ENCODE data around the gene PDE4B.

DNA sequence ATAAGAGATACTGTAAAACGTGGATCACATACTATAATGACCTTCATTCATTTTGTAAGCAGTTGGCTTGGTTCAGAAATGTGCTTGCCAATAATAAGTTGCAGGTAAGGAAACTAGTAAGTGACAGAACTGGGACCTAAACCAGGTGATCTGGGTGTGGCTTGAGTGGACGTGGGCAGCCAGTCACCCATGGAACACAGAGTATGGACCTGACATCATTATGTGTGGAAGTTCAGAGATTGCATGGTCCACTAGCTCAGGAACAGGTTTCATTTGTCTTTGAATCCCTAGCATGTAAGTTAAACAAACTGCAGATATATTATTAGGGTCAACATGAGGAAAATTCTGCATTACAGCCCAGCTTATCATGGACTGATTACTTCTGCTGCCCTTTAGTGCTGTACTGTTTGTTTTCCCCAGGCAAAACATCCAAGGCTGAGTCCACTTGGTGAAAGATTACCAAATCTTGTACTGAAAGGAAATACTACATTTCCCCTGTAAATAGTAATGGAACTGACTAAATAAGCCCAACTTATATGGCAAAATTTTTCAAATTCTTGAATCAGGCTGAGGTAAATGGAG is 414.0 kb downstream of the PDE4B start:
- no peak for TF ChIP-seq EP300 (IDR thresholded peaks at IDR 0.05)
- TF ChIP-seq, protein P1, sequence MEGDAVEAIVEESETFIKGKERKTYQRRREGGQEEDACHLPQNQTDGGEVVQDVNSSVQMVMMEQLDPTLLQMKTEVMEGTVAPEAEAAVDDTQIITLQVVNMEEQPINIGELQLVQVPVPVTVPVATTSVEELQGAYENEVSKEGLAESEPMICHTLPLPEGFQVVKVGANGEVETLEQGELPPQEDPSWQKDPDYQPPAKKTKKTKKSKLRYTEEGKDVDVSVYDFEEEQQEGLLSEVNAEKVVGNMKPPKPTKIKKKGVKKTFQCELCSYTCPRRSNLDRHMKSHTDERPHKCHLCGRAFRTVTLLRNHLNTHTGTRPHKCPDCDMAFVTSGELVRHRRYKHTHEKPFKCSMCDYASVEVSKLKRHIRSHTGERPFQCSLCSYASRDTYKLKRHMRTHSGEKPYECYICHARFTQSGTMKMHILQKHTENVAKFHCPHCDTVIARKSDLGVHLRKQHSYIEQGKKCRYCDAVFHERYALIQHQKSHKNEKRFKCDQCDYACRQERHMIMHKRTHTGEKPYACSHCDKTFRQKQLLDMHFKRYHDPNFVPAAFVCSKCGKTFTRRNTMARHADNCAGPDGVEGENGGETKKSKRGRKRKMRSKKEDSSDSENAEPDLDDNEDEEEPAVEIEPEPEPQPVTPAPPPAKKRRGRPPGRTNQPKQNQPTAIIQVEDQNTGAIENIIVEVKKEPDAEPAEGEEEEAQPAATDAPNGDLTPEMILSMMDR (IDR thresholded peaks at IDR 0.05) = no peak
